H1 (cell line): ENCODE results near the gene ADGRL3. TPM values are rescaled to one million over a fixed set of nuclear protein-coding genes. Genes with fewer than 3 reads are reported as not detected.

Experiments
- CTCF ChIA-PET: fragments of 300-600 bp; sonication (Branson Sonifier 250); formaldehyde crosslinking; loops from one replicate; lab custom pipeline; 2021; ENCODE audit not compliant: partially characterized antibody; lab: Charles Lee
- POLR2A ChIA-PET: fragments of 300-600 bp; sonication (Branson Sonifier 250); formaldehyde crosslinking; loops from one replicate; lab custom pipeline; 2021; ENCODE audit warnings: inconsistent platforms; ENCODE audit not compliant: partially characterized antibody; lab: Charles Lee
- DNase-seq, 2 experiments: peaks; one replicate each; pipeline versions ENCODE4 v3.0.0 to v3.0.0-alpha.2; 2010 to 2022; ENCODE audit warnings: low spot score in 2 of 2, low read depth in 1 of 2, mixed read lengths in 1 of 2
- FAIRE-seq: peaks from 2 replicates; lab custom pipeline; 2011; peaks lifted over from hg19 to GRCh38; lab: Jason Lieb, UNC
- H2AFZ ChIP-seq: 2 replicates; pipeline ENCODE4 v1.8.1; 2012; ENCODE audit warnings: low read length, inconsistent platforms
- H2AK5ac ChIP-seq: 2 replicates; pipeline ENCODE4 v1.6.1; 2013; ENCODE audit warnings: low read depth, low read length
- H2BK120ac ChIP-seq: replicated peaks from 2 replicates; pipeline ENCODE3; 2013; ENCODE audit warnings: low read depth, low read length, inconsistent platforms
- H2BK12ac ChIP-seq: 2 replicates; pipeline ENCODE4 v1.6.1; 2013; ENCODE audit warnings: low read depth, low read length
- H2BK15ac ChIP-seq: 2 replicates; pipeline ENCODE4 v1.6.1; 2013; ENCODE audit warnings: low read length
- H2BK20ac ChIP-seq: 2 replicates; pipeline ENCODE4 v1.6.1; 2013; ENCODE audit warnings: low read length
- H2BK5ac ChIP-seq: 2 replicates; pipeline ENCODE4 v1.6.1; 2013; ENCODE audit warnings: low read depth, low read length
- H3K14ac ChIP-seq: 2 replicates; pipeline ENCODE4 v1.6.1; 2013; ENCODE audit warnings: inconsistent platforms; ENCODE audit not compliant: insufficient read length
- H3K18ac ChIP-seq: 2 replicates; pipeline ENCODE4 v1.6.1; 2013; ENCODE audit warnings: low read length; ENCODE audit errors: extremely low read depth
- H3K23ac ChIP-seq: 2 replicates; pipeline ENCODE4 v1.6.1; 2013; ENCODE audit warnings: inconsistent platforms; ENCODE audit not compliant: insufficient read length
- H3K23me2 ChIP-seq: 2 replicates; pipeline ENCODE4 v1.6.1; 2013; ENCODE audit warnings: low read depth, low read length
- H3K27ac ChIP-seq: 2 replicates; pipeline ENCODE4 v1.6.1; 2011; ENCODE audit warnings: low read depth, low read length, inconsistent platforms
- H3K27me3 ChIP-seq, 4 experiments: replicated peaks in 1 of 4; 1 replicate in 1 of 4; 2 replicates in 3 of 4; pipeline versions ENCODE4 v1.6.1 to v1.8.1; 2011 to 2013; ENCODE audit warnings: low read length in 3 of 4, mild to moderate bottlenecking in 3 of 4, inconsistent platforms in 2 of 4, mixed read lengths in 2 of 4, moderate library complexity in 1 of 4; ENCODE audit not compliant: control insufficient read depth in 3 of 4, insufficient read depth in 3 of 4; ENCODE audit errors: extremely low read depth in 1 of 4
- H3K36me3 ChIP-seq, 4 experiments: 2 replicates each; pipeline versions ENCODE4 v1.6.1 to v1.8.1; 2011 to 2013; ENCODE audit warnings: mild to moderate bottlenecking in 4 of 4, low read length in 3 of 4, moderate library complexity in 2 of 4, control low read depth in 1 of 4, inconsistent platforms in 1 of 4; ENCODE audit not compliant: insufficient read depth in 4 of 4, control insufficient read depth in 2 of 4
- H3K4ac ChIP-seq: replicated peaks from 2 replicates; pipeline ENCODE3; 2013; ENCODE audit warnings: low read length, low read depth, mixed read lengths, inconsistent platforms; ENCODE audit not compliant: insufficient read length
- H3K4me1 ChIP-seq, 4 experiments: replicated peaks in 1 of 4; 1 replicate in 1 of 4; 2 replicates in 3 of 4; pipeline versions ENCODE4 v1.6.1 to v1.8.1; 2011 to 2013; ENCODE audit warnings: low read length in 3 of 4, inconsistent platforms in 2 of 4, mixed read lengths in 1 of 4; ENCODE audit not compliant: insufficient read depth in 4 of 4, control insufficient read depth in 3 of 4
- H3K4me2 ChIP-seq, 2 experiments: 2 replicates each; pipeline versions ENCODE4 v1.6.1 to v1.8.1; 2011 to 2013; ENCODE audit warnings: low read depth in 2 of 2, low read length in 2 of 2, control low read depth in 1 of 2, inconsistent platforms in 1 of 2, mild to moderate bottlenecking in 1 of 2; ENCODE audit not compliant: insufficient read depth in 1 of 2
- H3K4me3 ChIP-seq, 4 experiments: fragments of 200-600, 300-600 bp in 1 of 4; sonication (generic), shearing (Covaris generic), sonication (Bioruptor Twin) in 1 of 4; 2 replicates each; pipeline versions ENCODE4 v1.5.1 to v1.8.1; 2011 to 2016; ENCODE audit warnings: low read length in 4 of 4, low read depth in 3 of 4, control low read depth in 2 of 4, inconsistent platforms in 2 of 4, mild to moderate bottlenecking in 2 of 4, mixed read lengths in 1 of 4, moderate library complexity in 1 of 4; ENCODE audit not compliant: insufficient read depth in 2 of 4; ENCODE audit errors: extremely low read depth in 1 of 4
- H3K56ac ChIP-seq: replicated peaks from 2 replicates; pipeline ENCODE3; 2013; ENCODE audit warnings: low read depth, mild to moderate bottlenecking, mixed read lengths, low read length, inconsistent platforms; ENCODE audit not compliant: insufficient read length
- H3K79me1 ChIP-seq: 2 replicates; pipeline ENCODE4 v1.6.1; 2013; ENCODE audit warnings: low read depth, low read length, control low read depth
- H3K79me2 ChIP-seq, 2 experiments: 2 replicates each; pipeline versions ENCODE4 v1.6.1 to v1.8.1; 2012 to 2013; ENCODE audit warnings: low read length in 2 of 2, mild to moderate bottlenecking in 2 of 2, inconsistent platforms in 1 of 2; ENCODE audit not compliant: insufficient read depth in 2 of 2, control insufficient read depth in 1 of 2
- H3K9ac ChIP-seq, 4 experiments: replicated peaks in 1 of 4; 1 replicate in 1 of 4; 2 replicates in 3 of 4; pipeline versions ENCODE4 v1.6.1 to v1.8.1; 2011 to 2013; ENCODE audit warnings: low read depth in 3 of 4, low read length in 3 of 4, control low read depth in 2 of 4, mild to moderate bottlenecking in 2 of 4, moderate library complexity in 2 of 4, inconsistent platforms in 1 of 4; ENCODE audit errors: extremely low read depth in 1 of 4
- H3K9me3 ChIP-seq, 2 experiments: 2 replicates each; pipeline versions ENCODE4 v1.6.1 to v1.8.1; 2012 to 2013; ENCODE audit warnings: mild to moderate bottlenecking in 2 of 2, moderate library complexity in 2 of 2, control low read depth in 1 of 2, inconsistent platforms in 1 of 2, low read depth in 1 of 2, low read length in 1 of 2, mixed read lengths in 1 of 2; ENCODE audit not compliant: insufficient read depth in 2 of 2
- H4K20me1 ChIP-seq, 2 experiments: replicated peaks in 1 of 2; 2 replicates each; pipeline versions ENCODE3 to v1.8.1; 2011 to 2013; ENCODE audit warnings: inconsistent platforms in 2 of 2, low read length in 2 of 2, mild to moderate bottlenecking in 1 of 2; ENCODE audit not compliant: insufficient read depth in 2 of 2, control insufficient read depth in 1 of 2
- H4K5ac ChIP-seq: 2 replicates; pipeline ENCODE4 v1.6.1; 2013; ENCODE audit warnings: low read length, low read depth, mixed read lengths, inconsistent platforms; ENCODE audit not compliant: insufficient read length
- H4K8ac ChIP-seq: 2 replicates; pipeline ENCODE4 v1.8.0; 2013; ENCODE audit warnings: mild to moderate bottlenecking, moderate library complexity, low read length, inconsistent platforms; ENCODE audit not compliant: insufficient read depth; ENCODE audit errors: extremely low read depth
- H4K91ac ChIP-seq: replicated peaks from 2 replicates; pipeline ENCODE3; 2013; ENCODE audit warnings: low read length, mixed read lengths, inconsistent platforms; ENCODE audit not compliant: insufficient read length
- ATF2 ChIP-seq: IDR thresholded peaks from 2 replicates; pipeline ENCODE4 v1.6.1; 2012; ENCODE audit warnings: low read length, inconsistent platforms
- CTBP2 ChIP-seq: IDR thresholded peaks from 2 replicates; pipeline ENCODE4 v1.7.0; 2011; ENCODE audit warnings: borderline replicate concordance, mild to moderate bottlenecking, moderate library complexity, mixed read lengths, low read length; ENCODE audit not compliant: insufficient read depth, insufficient read length
- EZH2 ChIP-seq: fragments of 200-600 bp; sonication (generic); IDR thresholded peaks from 2 replicates; pipeline ENCODE4 v1.7.1; 2012; ENCODE audit warnings: low read depth, mild to moderate bottlenecking, moderate library complexity, low read length, inconsistent platforms; ENCODE audit not compliant: severe bottlenecking
- MAX ChIP-seq: IDR thresholded peaks from 2 replicates; pipeline ENCODE4 v1.6.1; 2012; ENCODE audit warnings: inconsistent platforms
- RAD21 ChIP-seq, 2 experiments: IDR thresholded peaks in 1 of 2; conservative IDR thresholded peaks in 1 of 2; 2 replicates each; pipeline ENCODE4 v1.6.1; 2011; ENCODE audit warnings: low read depth in 2 of 2, low read length in 2 of 2, improper control_type of control experiment in 1 of 2, inconsistent platforms in 1 of 2, mild to moderate bottlenecking in 1 of 2, moderate library complexity in 1 of 2
- RBBP5 ChIP-seq: IDR thresholded peaks from 2 replicates; pipeline ENCODE4 v1.7.1; 2012; ENCODE audit warnings: low read depth, mild to moderate bottlenecking, inconsistent platforms, low read length, moderate library complexity, borderline replicate concordance
- RFX5 ChIP-seq: IDR thresholded peaks from 2 replicates; pipeline ENCODE4 v1.6.1; 2011; ENCODE audit warnings: low read depth, low read length, improper control_type of control experiment, borderline replicate concordance
- SIRT6 ChIP-seq: IDR thresholded peaks from one replicate; pipeline ENCODE4 v1.7.1; 2012; ENCODE audit warnings: low read length, inconsistent platforms
- SIX5 ChIP-seq: IDR thresholded peaks from 2 replicates; pipeline ENCODE4 v1.6.1; 2011; ENCODE audit warnings: mild to moderate bottlenecking, low read depth, low read length
- SP2 ChIP-seq: IDR thresholded peaks from 2 replicates; pipeline ENCODE4 v1.6.1; 2012; ENCODE audit warnings: mild to moderate bottlenecking, low read length, inconsistent platforms
- USF2 ChIP-seq: IDR thresholded peaks from 2 replicates; pipeline ENCODE4 v1.6.1; 2011; ENCODE audit warnings: low read length, improper control_type of control experiment
- WGBS, 2 experiments: shearing (Covaris generic) in 1 of 2; methylation state at CpG; one replicate each; pipeline versions ENCODE4 v1.1.6 to v1.1.7; 2013 to 2015; ENCODE audit warnings: low lambda C conversion rate in 2 of 2, mixed read lengths in 2 of 2, inconsistent platforms in 1 of 2, low coverage in 1 of 2, missing lambda C conversion rate in 1 of 2; ENCODE audit not compliant: insufficient replicate concordance in 2 of 2, insufficient coverage in 1 of 2, insufficient read length in 1 of 2; ENCODE audit errors: extremely low coverage in 1 of 2, missing lambda C conversion rate in 1 of 2; 5-methylcytosine and 5-hydroxymethylcytosine counted together
- polyA plus RNA-seq, 7 experiments: library from polyadenylated mRNA; depleted of rRNA in 3 of 7; stranded (reverse) in 5 of 7; unstranded in 2 of 7; fragments of >200 nt in 5 of 7; fragments of 200-250 nt in 2 of 7; gene quantifications; 1 replicate in 5 of 7; 2 replicates in 1 of 7; 4 replicates in 1 of 7; pipeline versions ENCODE4 v1.2.1 to v1.2.3, GENCODE V29; 2011 to 2013; ENCODE audit warnings: missing spikeins in 2 of 7, mixed read lengths in 2 of 7
- total RNA-seq: library from RNA; stranded (reverse); fragmentation: NEBNext Ultra II Directional; extraction: Animal tissue kit (Norgen Biotek cat#: 25700); gene quantifications from 2 replicates; pipeline ENCODE4 v1.2.1, GENCODE V29; 2021

The ADGRL3 gene
- total and polyA plus RNA-seq, 2 of the 8 experiments (the other 6 are each of a cell fraction or from before 2014, with no cell fraction given) = 6.6 to 13.0 TPM

GRCh38 chr4:62096881-62097280, 896.8 kb downstream of the ADGRL3 start:
- Histone ChIP-seq H2AK5ac (no peak overlapping the region), H3K27me3 (no peaks in the 10 kb centered on the region), H4K5ac (no peak overlapping the region), H2BK12ac (no peak overlapping the region), H3K36me3 (no peaks in the 10 kb centered on the region), H2BK15ac (no peak overlapping the region), H3K23ac (no peak overlapping the region), H3K9ac (no peak overlapping the region), H4K20me1 (no peaks in the 10 kb centered on the region), H3K4ac (no peak overlapping the region), H3K79me1 (no peaks in the 10 kb centered on the region), H2BK120ac (no peak overlapping the region), H4K91ac (no peak overlapping the region), H2BK20ac (no peak overlapping the region), H3K79me2 (no peaks in the 10 kb centered on the region), H3K56ac (no peak overlapping the region), H3K4me1 (no peaks in the 10 kb centered on the region), H3K27ac (no peak overlapping the region), H3K4me3 (no peak overlapping the region), H3K18ac (no peak overlapping the region), H2BK5ac (no peak overlapping the region), H4K8ac (no peak overlapping the region), H3K4me2 (no peak overlapping the region), H3K23me2 (peaks cover 2% of the 10 kb centered on the region; the same call in 1 of the 2 replicates), H2AFZ (0 out of 2 replicates have a peak overlapping the region, but pooled peaks have one; percentile 47), H3K9me3 (no peaks in the 10 kb centered on the region), H3K14ac (no peak overlapping the region)
- CTCF ChIA-PET = no interaction called here
- 84% methylated on average over 2 of the region's 2 CpGs; no CpG with 5 or more reads in 1 of the 2 experiments for WGBS, 2 experiments
- POLR2A ChIA-PET = no interaction called here
- DNase-seq (no peak), FAIRE-seq (no peak)
- TF ChIP-seq ATF2 = no peak
- TF ChIP-seq EZH2 = no peak
- no peak for TF ChIP-seq CTBP2
- TF ChIP-seq USF2 = no peak
- no peak for TF ChIP-seq MAX
- TF ChIP-seq SIRT6 = no peak
- TF ChIP-seq RFX5 = no peak
- no peak for TF ChIP-seq RBBP5
- no peak for TF ChIP-seq SIX5
- TF ChIP-seq RAD21 (IDR thresholded peaks at IDR 0.05 in 1 of 2, conservative IDR thresholded peaks at IDR 0.05 in 1 of 2; ENCODE audit: low read depth in 2 of 2, low read length in 2 of 2) = no peak
- no peak for TF ChIP-seq SP2
